WTC11 (cell line): ENCODE measurements around the gene ADGB.

Experiments used
- CREB1 ChIP-seq: sonication (generic); formaldehyde crosslinking; IDR thresholded peaks from 2 replicates; pipeline ENCODE4 v1.8.0; 2023; ENCODE audit warnings: mild to moderate bottlenecking, missing genetic modification reagents
- ETV6 ChIP-seq: sonication (generic); formaldehyde crosslinking; IDR thresholded peaks from 2 replicates; pipeline ENCODE4 v1.8.1; 2022; ENCODE audit warnings: mild to moderate bottlenecking, missing genetic modification reagents
- IRF2 ChIP-seq: sonication (generic); formaldehyde crosslinking; IDR thresholded peaks from 2 replicates; pipeline ENCODE4 v1.8.0; 2022; ENCODE audit warnings: low read depth, missing genetic modification reagents, borderline replicate concordance
- TF ChIP-seq, protein P1 (sequence below): fragments of 200-600 bp; IDR thresholded peaks from 2 replicates; pipeline ENCODE4 v1.8.0; 2022; ENCODE audit warnings: antibody characterized with exemption
- TF ChIP-seq, protein P2 (sequence below): sonication (generic); formaldehyde crosslinking; IDR thresholded peaks from 2 replicates; pipeline ENCODE4 v1.8.0; 2022; ENCODE audit warnings: mild to moderate bottlenecking, missing genetic modification reagents

DNA sequence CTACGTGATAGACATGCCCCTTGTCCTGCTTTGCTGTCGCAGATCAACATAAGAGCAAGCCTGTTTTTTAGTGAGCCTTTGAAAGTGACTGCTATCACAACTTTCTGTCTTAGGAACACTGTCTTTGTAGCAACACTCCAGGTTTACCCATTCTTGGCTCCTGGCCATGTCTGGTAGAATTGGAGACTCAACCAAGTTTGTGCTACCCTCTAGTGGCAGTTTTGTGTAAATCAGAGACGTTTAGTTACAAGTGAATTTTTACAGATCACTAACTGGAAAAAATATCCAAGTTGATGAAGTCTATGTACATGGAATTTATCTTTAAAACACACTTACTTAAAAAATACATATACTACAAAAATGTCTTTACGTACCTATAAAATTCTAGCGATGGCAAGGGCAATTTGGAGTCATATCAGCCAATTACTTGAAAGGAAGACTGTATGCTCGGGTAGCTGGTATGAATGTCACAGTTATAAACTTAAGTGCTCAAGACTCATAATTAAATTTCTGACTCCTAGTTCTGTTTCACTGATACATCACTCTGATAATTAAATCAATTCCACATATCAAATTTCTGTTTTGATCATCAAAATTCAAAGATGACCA, 101.4 kb downstream of the ADGB start:
- no peak for TF ChIP-seq ETV6 (CRISPR knock-in tag)
- TF ChIP-seq CREB1 (CRISPR knock-in tag): no peak
- TF ChIP-seq, protein P1, sequence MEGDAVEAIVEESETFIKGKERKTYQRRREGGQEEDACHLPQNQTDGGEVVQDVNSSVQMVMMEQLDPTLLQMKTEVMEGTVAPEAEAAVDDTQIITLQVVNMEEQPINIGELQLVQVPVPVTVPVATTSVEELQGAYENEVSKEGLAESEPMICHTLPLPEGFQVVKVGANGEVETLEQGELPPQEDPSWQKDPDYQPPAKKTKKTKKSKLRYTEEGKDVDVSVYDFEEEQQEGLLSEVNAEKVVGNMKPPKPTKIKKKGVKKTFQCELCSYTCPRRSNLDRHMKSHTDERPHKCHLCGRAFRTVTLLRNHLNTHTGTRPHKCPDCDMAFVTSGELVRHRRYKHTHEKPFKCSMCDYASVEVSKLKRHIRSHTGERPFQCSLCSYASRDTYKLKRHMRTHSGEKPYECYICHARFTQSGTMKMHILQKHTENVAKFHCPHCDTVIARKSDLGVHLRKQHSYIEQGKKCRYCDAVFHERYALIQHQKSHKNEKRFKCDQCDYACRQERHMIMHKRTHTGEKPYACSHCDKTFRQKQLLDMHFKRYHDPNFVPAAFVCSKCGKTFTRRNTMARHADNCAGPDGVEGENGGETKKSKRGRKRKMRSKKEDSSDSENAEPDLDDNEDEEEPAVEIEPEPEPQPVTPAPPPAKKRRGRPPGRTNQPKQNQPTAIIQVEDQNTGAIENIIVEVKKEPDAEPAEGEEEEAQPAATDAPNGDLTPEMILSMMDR: peak; percentile 49; the same call in 1 of the 2 replicates
- no peak for TF ChIP-seq IRF2
- TF ChIP-seq, protein P2, sequence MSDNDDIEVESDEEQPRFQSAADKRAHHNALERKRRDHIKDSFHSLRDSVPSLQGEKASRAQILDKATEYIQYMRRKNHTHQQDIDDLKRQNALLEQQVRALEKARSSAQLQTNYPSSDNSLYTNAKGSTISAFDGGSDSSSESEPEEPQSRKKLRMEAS (CRISPR knock-in tag): no peak
